HG02642 (cell line): Measurements from ENCODE around the gene SREBF2.
"Not testable (repeated sequence)": the region's sequence is repeated elsewhere in the genome, so short reads cannot be mapped to it uniquely, and the experiment has no call there.

Experiments used
- ATAC-seq: cut with Tn5 transposase; IDR thresholded peaks from one replicate; pipeline ENCODE4 v1.9.1; 2021; ENCODE audit warnings: mild to moderate bottlenecking; ENCODE audit not compliant: unreplicated experiment, poor library complexity

SREBF2 gene

GRCh38 chr22:41841085-41841712 is 8.3 kb downstream of the SREBF2 start:
- no peak for ATAC-seq

GRCh38 chr22:41842996-41843970 is 10.4 kb downstream of the SREBF2 start:
- no peak for ATAC-seq

- ATAC-seq: no peak
Observed at GRCh38 chr22:41844036-41844435, 11.1 kb downstream of the SREBF2 start.

GRCh38 chr22:41844513-41844912 is 11.6 kb downstream of the SREBF2 start:
- no peak for ATAC-seq

GRCh38 chr22:41845380-41846267 is 12.7 kb downstream of the SREBF2 start:
- ATAC-seq: no peak

GRCh38 chr22:41846268-41846987 is 13.5 kb downstream of the SREBF2 start:
- ATAC-seq: no peak

GRCh38 chr22:41847300-41847699 is 14.4 kb downstream of the SREBF2 start:
- ATAC-seq: no peak

GRCh38 chr22:41848468-41848867 is 15.6 kb downstream of the SREBF2 start:
- no peak for ATAC-seq

GRCh38 chr22:41856469-41856868 is 23.6 kb downstream of the SREBF2 start:
- ATAC-seq: no peak

GRCh38 chr22:41857155-41857859 is 24.4 kb downstream of the SREBF2 start:
- no peak for ATAC-seq

GRCh38 chr22:41857860-41858199 is 24.9 kb downstream of the SREBF2 start:
- no peak for ATAC-seq

- ATAC-seq: peak; percentile 59
Observed at GRCh38 chr22:41862160-41862529, 29.2 kb downstream of the SREBF2 start.

GRCh38 chr22:41862530-41863266 is 29.8 kb downstream of the SREBF2 start:
- ATAC-seq: peak; percentile 57

GRCh38 chr22:41863472-41863871 is 30.6 kb downstream of the SREBF2 start:
- no peak for ATAC-seq

GRCh38 chr22:41868556-41868955 is 35.7 kb downstream of the SREBF2 start:
- no peak for ATAC-seq

- not testable (repeated sequence) for ATAC-seq
Observed at GRCh38 chr22:41870081-41870480, 37.2 kb downstream of the SREBF2 start.

- ATAC-seq: no peak
Observed at GRCh38 chr22:41870786-41871185, 37.9 kb downstream of the SREBF2 start.

- no peak for ATAC-seq
Observed at GRCh38 chr22:41873391-41873790, 40.5 kb downstream of the SREBF2 start.

GRCh38 chr22:41874090-41874489 is 41.2 kb downstream of the SREBF2 start:
- ATAC-seq: no peak
